HG02885 (cell line): ENCODE measurements around the gene PDE8A.
A peak's percentile ranks its signal among the peaks of the same experiment; 100 is the strongest.
"Not testable (repeated sequence)": the region's sequence is repeated elsewhere in the genome, so short reads cannot be mapped to it uniquely, and the experiment has no call there.

Experiments
- ATAC-seq: cut with Tn5 transposase; IDR thresholded peaks from one replicate; pipeline ENCODE4 v1.9.1; 2021; ENCODE audit warnings: mild to moderate bottlenecking; ENCODE audit not compliant: unreplicated experiment, poor library complexity

PDE8A gene

DNA sequence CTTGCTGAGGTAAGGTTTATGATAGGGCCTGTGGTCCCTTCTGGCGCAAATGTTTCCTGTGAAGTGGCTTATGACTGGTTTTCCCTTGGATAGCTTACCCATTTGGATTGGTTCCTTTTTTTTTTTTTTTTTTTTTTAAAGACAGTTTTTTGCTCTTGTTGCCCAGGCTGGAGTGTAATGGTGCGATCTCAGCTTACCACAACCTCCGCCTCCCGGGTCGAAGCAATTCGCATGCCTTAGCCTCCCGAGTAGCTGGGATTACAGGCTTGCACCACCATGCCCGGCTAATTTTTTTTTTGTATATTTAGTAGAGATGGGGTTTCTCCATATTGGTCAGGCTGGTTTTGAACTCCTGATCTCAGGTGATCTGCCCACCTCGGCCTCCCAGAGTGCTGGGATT, 5.7 kb downstream of the PDE8A start:
- ATAC-seq = not testable (repeated sequence)

- ATAC-seq = peak; percentile 48
Observed at GRCh38 chr15:84987949-84988624, 6.4 kb downstream of the PDE8A start.

- no peak for ATAC-seq
Observed at GRCh38 chr15:84988909-84989644, 7.4 kb downstream of the PDE8A start.

GRCh38 chr15:84990507-84990906, 8.9 kb downstream of the PDE8A start:
- no peak for ATAC-seq

GRCh38 chr15:84991014-84991712, 9.5 kb downstream of the PDE8A start:
- no peak for ATAC-seq

DNA sequence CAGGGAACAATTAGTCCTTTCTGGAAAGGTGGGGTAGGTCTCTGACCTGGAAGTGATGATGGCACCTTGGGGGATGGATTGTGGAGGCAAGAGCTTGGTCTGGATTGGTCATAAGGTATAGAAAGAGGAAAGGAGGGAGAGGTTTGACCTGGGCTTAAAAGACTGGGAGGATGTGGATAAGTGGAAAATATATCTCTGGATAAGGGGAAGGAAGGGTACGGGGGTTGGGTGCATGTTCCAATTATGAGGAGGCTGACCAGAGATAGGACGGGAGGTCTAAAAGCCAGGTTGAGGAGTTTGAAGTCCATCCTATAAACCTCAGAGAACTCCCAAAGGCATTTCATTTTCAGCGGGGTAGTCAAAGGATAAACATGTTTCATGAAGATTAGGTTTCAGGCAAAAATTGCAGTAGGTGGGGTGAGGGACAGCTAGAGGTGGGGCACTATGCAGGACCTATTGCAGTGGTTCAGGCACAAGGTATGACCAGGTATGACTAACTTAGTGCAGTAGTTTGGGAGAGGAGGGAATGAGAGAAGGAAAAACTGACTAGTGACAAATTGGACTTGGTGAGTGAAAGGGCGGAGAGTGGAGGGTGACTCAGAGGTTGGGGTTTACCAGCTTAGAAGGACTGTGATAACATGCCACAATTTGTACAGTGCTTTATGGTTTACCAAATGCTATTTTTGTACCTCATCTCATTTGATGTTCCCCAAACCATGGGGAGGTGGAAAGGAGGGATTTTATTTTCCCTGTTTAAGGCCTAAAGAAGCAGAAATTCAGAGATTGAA, 10.7 kb downstream of the PDE8A start:
- ATAC-seq = no peak

DNA sequence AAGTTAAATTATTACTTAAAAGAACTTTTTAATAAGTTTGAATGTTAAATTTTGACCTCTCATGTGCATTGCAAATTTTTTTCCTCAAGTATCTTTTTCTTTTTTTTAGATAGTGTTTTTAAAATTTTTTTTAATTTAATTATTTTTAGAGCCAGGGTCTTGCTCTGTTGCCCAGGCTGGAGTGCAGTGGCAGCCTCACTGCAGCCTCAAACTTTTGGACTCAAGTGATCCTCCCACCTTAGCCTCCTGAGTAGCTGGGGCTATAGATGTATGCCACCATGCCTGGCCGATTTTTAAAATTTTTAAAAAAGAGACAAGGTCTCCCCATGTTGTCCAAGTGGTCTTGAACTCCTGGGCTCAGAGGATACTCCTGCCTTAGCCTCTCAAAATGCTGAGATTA, 14.4 kb downstream of the PDE8A start:
- ATAC-seq = no peak

DNA sequence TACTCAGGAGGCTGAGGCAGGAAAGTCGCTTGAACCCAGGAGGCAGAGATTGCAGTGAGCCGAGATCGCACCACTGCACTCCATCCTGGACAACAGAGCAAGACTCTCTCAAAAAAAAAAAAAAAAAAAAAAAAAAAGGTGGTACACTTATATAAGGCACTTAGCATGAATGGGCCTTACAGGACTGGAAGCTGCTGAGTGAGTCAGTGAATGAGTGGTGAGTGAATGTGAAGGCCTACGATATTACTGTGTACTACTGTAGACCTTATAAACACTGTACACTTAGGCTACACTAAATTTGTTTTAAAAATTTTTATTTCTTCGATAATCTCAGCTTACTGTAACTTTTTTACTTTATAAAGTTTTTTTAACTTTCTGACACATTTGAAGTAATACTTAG, 15.1 kb downstream of the PDE8A start:
- not testable (repeated sequence) for ATAC-seq

- ATAC-seq = not testable (repeated sequence)
Observed at GRCh38 chr15:84997214-84997613, 15.6 kb downstream of the PDE8A start.

GRCh38 chr15:85000189-85000864, 18.7 kb downstream of the PDE8A start:
- ATAC-seq = no peak

DNA sequence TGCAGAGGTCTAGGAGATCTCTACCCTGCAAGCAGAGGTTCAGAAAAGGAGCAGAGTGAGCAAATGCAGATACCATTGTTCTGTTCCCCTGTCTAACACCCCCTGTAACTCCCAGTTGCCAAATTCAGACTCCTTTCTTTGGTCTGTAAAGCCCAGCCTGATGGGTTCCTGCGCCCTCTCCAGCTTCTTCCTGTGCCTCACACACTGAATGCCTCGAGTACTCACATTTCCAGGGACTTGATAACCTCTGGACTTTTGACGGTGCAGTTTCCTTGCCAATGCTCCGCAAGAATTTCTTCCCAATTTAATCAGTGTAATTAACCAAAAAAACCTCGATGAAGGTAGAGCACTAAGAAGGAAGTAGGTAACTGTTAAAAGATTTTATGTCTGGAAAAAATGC, 19.3 kb downstream of the PDE8A start:
- no peak for ATAC-seq

DNA sequence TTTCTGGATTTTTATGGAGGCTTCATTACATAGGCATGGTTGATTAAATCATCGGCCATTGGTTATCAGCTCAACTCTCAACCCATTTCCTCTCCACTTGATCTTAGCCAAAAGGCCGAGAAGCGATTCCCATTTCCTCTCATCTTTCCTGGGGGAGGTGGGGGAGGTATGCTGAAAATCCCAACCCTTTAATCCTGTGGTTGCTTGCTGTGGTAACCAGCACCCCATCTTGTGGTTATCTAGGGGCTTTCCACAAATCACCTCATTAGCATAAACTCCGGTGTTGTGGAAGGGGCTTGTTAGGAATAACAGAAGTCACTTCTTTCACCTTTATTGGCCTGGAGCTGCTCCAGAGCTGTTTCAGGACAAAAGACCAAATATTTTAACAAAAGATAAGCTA, 20.9 kb downstream of the PDE8A start:
- no peak for ATAC-seq

- ATAC-seq = no peak
Observed at GRCh38 chr15:85003593-85004312, 22.1 kb downstream of the PDE8A start.

- no peak for ATAC-seq
Observed at GRCh38 chr15:85004550-85004949, 22.9 kb downstream of the PDE8A start.

- ATAC-seq = no peak
Observed at GRCh38 chr15:85005319-85005718, 23.7 kb downstream of the PDE8A start.

DNA sequence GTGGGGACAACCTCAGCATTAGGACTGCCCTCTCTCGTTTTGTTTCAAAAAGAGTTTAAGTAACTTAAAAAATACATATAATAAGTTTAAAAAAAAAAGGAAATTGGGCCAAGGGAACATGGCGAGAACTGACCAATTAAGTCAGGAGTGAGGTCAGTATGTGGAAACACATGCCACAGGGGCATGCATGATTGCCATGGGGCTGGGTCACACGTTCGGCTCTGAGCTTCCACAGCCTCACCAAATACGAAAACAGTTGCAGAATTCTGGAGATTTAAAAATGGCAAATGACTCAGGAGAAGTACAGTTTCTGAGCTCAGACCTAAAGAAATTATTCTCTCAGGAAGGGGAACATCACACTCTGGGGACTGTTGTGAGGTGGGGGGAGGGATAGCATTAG, 24.1 kb downstream of the PDE8A start:
- no peak for ATAC-seq

DNA sequence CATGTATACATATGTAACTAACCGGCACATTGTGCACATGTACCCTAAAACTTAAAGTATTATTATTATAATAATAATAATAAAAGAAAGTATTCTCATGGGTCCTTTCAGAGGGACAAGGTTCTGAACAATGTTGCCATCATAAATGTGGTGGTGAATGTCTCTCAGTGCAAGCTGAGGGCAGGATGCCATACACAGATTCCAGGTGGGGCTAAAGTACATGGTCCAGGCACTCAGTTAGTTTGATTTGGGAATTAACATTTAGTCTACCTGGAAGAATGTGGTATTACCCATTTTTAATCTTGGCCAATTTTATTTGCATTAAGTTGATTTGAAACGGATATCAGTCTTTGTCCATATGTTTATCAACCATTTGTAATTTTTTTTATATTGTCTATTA, 24.5 kb downstream of the PDE8A start:
- no peak for ATAC-seq

- no peak for ATAC-seq
Observed at GRCh38 chr15:85006655-85007054, 25.0 kb downstream of the PDE8A start.

- ATAC-seq = no peak
Observed at GRCh38 chr15:85007137-85007536, 25.5 kb downstream of the PDE8A start.
